ENCODE data around the gene UBAP1L.
"Not testable (repeated sequence)": the region's sequence is repeated elsewhere in the genome, so short reads cannot be mapped to it uniquely, and the experiment has no call there.

The UBAP1L gene

GRCh38 chr15:65085207-65085753, 29.7 kb downstream of the UBAP1L start:
- DNase-seq (ENCODE audit: extremely low read depth in 1 of 2, low read depth in 1 of 2), result no peak

GRCh38 chr15:65084500-65085206, 30.3 kb downstream of the UBAP1L start:
- no peak for DNase-seq (ENCODE audit: extremely low read depth in 1 of 2, low read depth in 1 of 2)

- no peak for DNase-seq (ENCODE audit: extremely low read depth in 1 of 2, low read depth in 1 of 2)
Observed at GRCh38 chr15:65083262-65083701, 31.7 kb downstream of the UBAP1L start.

- peak in 1 of 2 donors; percentile 12 for DNase-seq (ENCODE audit: extremely low read depth in 1 of 2, low read depth in 1 of 2)
Observed at GRCh38 chr15:65082303-65082953, 32.6 kb downstream of the UBAP1L start.

- DNase-seq (ENCODE audit: extremely low read depth in 1 of 2, low read depth in 1 of 2), result peak in 1 of 2 donors; percentile 40
Observed at GRCh38 chr15:65081758-65082157, 33.2 kb downstream of the UBAP1L start.

- no peak for DNase-seq (ENCODE audit: extremely low read depth in 1 of 2, low read depth in 1 of 2)
Observed at GRCh38 chr15:65081270-65081669, 33.7 kb downstream of the UBAP1L start.

GRCh38 chr15:65079580-65079979, 35.4 kb downstream of the UBAP1L start:
- DNase-seq (ENCODE audit: extremely low read depth in 1 of 2, low read depth in 1 of 2), result no peak

- peak in 1 of 2 donors; percentile 32 for DNase-seq (ENCODE audit: extremely low read depth in 1 of 2, low read depth in 1 of 2)
Observed at GRCh38 chr15:65077981-65078352, 37.0 kb downstream of the UBAP1L start.

- DNase-seq (ENCODE audit: extremely low read depth in 1 of 2, low read depth in 1 of 2), result no peak
Observed at GRCh38 chr15:65077291-65077980, 37.6 kb downstream of the UBAP1L start.

- no peak for DNase-seq (ENCODE audit: extremely low read depth in 1 of 2, low read depth in 1 of 2)
Observed at GRCh38 chr15:65076486-65077290, 38.3 kb downstream of the UBAP1L start, which contains the start of gene KBTBD13. Gene KBTBD13 (plus strand): TSS chr15:65076746. CDS start chr15:65076816, 70 bp downstream.

GRCh38 chr15:65075607-65076395, 39.2 kb downstream of the UBAP1L start:
- not testable (repeated sequence) for DNase-seq (ENCODE audit: extremely low read depth in 1 of 2, low read depth in 1 of 2)

- DNase-seq (ENCODE audit: extremely low read depth in 1 of 2, low read depth in 1 of 2), result not testable (repeated sequence)
Observed at GRCh38 chr15:65074946-65075345, 40.1 kb downstream of the UBAP1L start.

- no peak for DNase-seq (ENCODE audit: extremely low read depth in 1 of 2, low read depth in 1 of 2)
Observed at GRCh38 chr15:65072617-65073016, 42.4 kb downstream of the UBAP1L start.

- DNase-seq (ENCODE audit: extremely low read depth in 1 of 2, low read depth in 1 of 2), result no peak
Observed at GRCh38 chr15:65072027-65072426, 43.0 kb downstream of the UBAP1L start.

GRCh38 chr15:65071381-65071811, 43.6 kb downstream of the UBAP1L start:
- DNase-seq (ENCODE audit: extremely low read depth in 1 of 2, low read depth in 1 of 2), result no peak

GRCh38 chr15:65069779-65070546, 45.0 kb downstream of the UBAP1L start:
- DNase-seq (ENCODE audit: extremely low read depth in 1 of 2, low read depth in 1 of 2), result no peak

- DNase-seq (ENCODE audit: extremely low read depth in 1 of 2, low read depth in 1 of 2), result no peak
Observed at GRCh38 chr15:65069179-65069578, 45.8 kb downstream of the UBAP1L start.

GRCh38 chr15:65068403-65068788, 46.6 kb downstream of the UBAP1L start:
- DNase-seq (ENCODE audit: extremely low read depth in 1 of 2, low read depth in 1 of 2), result no peak

Measured in stimulated activated CD8-positive, alpha-beta memory T cell treated with anti-CD3 and anti-CD28 coated beads, Interleukin-7, amount 100 ng/mL, for 48 hours (primary cell).